Measurements from ENCODE around the gene TTC1. TPM values are rescaled to one million over a fixed set of nuclear protein-coding genes. Genes with fewer than 3 reads are reported as not detected.
A peak's percentile ranks its signal among the peaks of the same experiment; 100 is the strongest.

Gene TTC1
- total and polyA plus RNA-seq, 9 of the 15 experiments (the other 6 are each of a cell fraction or from before 2014, with no cell fraction given), result 51.9 to 173 (median 87.7) TPM

DNA sequence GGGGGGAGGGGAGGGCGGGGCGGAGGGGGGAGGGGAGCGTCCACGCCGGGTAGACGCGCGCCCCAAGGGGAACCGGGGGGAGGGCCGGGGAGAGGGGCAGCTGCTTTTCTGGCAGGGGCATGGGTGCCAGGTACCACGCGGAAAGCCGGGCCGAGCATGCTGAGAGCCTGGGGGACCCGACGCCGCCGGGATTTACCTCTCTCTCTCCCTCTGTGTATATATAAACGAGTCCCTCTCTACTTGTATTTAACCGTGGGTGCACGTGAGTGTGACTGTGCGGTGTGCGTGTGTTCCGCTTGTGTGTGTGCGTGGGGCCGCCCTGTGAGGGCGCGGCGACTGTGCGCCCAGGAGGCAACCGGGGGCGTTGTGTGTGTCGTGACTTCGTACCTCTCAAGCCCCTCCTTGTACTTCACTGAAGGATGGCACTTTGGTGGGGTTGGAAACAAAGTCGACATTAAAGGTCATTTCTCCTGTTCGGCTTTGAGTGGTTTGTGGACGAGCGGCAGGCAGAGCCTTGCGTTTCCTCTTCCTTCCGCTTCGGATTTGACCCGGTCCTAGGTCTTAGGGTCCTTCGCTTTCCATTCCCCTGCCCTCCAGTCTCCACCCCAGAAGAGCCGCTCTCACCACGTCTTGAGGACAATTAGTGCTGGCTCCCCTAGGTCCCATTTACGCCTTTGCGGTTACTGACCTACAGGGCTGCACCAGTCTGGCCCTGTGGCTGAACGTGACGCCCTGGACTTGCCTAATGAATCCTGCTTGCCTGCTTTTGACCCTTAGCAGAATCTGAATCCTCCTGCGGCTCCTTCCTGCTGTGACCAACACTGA is 36.2 kb upstream of the TTC1 start (continued):
- TF ChIP-seq, protein P1, sequence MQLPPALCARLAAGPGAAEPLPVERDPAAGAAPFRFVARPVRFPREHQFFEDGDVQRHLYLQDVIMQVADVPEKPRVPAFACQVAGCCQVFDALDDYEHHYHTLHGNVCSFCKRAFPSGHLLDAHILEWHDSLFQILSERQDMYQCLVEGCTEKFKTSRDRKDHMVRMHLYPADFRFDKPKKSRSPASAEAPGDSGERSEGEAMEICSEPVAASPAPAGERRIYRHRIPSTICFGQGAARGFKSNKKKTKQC (CRISPR knock-in tag; IDR thresholded peaks at IDR 0.05), result no peak
- TF ChIP-seq MED1 (CRISPR knock-in tag; IDR thresholded peaks at IDR 0.05; ENCODE audit: borderline replicate concordance), result no peak
- TF ChIP-seq GTF2F1 (IDR thresholded peaks at IDR 0.05; ENCODE audit: low read depth, low read length), result no peak

DNA sequence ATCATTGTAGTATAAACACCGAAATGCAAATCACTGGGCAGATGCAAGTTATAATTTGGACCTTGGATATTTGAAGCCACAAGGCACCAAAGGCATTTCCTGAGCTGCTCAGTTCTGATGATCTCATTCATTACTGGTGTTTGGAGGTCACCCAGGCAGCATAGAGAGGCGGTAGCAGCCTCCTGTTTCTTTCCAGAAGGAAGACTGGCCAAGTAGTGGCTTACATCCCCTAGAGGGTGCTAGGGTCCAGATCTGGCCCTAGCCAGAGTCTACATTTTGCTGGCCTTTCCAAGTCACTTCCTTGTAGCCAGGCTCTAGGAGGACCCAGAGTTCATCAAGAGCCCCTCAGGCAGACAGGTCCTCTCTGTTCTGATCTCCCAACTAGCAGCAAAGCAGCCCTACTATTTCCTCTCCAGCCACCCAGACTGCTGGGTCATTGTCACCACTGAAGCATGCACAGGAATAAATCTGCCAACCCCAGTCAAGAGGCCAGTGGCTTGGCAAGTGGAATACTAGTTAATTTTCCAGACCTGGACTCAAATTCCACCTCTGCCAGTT is 33.4 kb upstream of the TTC1 start:
- FAIRE-seq, result no peak
- peak in 2 of 4 experiments; percentile 11 to 17 for DNase-seq (ENCODE audit: extremely low read depth in 1 of 4, low spot score in 3 of 4)
- TF ChIP-seq, protein P2, sequence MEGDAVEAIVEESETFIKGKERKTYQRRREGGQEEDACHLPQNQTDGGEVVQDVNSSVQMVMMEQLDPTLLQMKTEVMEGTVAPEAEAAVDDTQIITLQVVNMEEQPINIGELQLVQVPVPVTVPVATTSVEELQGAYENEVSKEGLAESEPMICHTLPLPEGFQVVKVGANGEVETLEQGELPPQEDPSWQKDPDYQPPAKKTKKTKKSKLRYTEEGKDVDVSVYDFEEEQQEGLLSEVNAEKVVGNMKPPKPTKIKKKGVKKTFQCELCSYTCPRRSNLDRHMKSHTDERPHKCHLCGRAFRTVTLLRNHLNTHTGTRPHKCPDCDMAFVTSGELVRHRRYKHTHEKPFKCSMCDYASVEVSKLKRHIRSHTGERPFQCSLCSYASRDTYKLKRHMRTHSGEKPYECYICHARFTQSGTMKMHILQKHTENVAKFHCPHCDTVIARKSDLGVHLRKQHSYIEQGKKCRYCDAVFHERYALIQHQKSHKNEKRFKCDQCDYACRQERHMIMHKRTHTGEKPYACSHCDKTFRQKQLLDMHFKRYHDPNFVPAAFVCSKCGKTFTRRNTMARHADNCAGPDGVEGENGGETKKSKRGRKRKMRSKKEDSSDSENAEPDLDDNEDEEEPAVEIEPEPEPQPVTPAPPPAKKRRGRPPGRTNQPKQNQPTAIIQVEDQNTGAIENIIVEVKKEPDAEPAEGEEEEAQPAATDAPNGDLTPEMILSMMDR (IDR thresholded peaks at IDR 0.05 in 2 of 3, conservative IDR thresholded peaks at IDR 0.05 in 1 of 3; ENCODE audit: insufficient read depth in 2 of 3, low read depth in 1 of 3, low read length in 3 of 3), result peak; percentile 19 to 41 (median 29); a peak in 2 of 6 replicates
- no peak for TF ChIP-seq ZNF24 (IDR thresholded peaks at IDR 0.05)
- peak in 1 of 2 experiments; percentile 39; a peak in 2 of 4 replicates for TF ChIP-seq RAD21 (CRISPR knock-in tag; conservative IDR thresholded peaks at IDR 0.05 in 1 of 2, IDR thresholded peaks at IDR 0.05 in 1 of 2)
- no peak for TF ChIP-seq BDP1 (IDR thresholded peaks at IDR 0.05; ENCODE audit: insufficient read depth, insufficient read length)
- in situ Hi-C loops (cut with MboI), result loop anchor here (10.0 to 25.0 kb wide), 2 partner anchors 531 to 813 kb away; no protein-coding TSS in a partner anchor
- Histone ChIP-seq H3K4me1 (replicated peaks in 1 of 2; ENCODE audit: control insufficient read depth in 2 of 2, insufficient read depth in 2 of 2, low read length in 2 of 2) (peaks cover 0 to 3% of the 10 kb centered on the region in 2 experiments; a peak in 1 of 5 replicates), H3K36me3 (ENCODE audit: control insufficient read depth, insufficient read depth, low read length) (no peaks in the 10 kb centered on the region), H3K4me2 (ENCODE audit: insufficient read depth, low read length) (no peak overlapping the region), H3K27ac (ENCODE audit: extremely low read depth, low read depth, low read length) (no peak overlapping the region), H3K27me3 (ENCODE audit: control insufficient read depth in 2 of 2, insufficient read depth in 2 of 2, low read length in 2 of 2) (peaks cover 22 to 41% of the 10 kb centered on the region in 2 experiments), H2AFZ (ENCODE audit: low read depth, low read length) (no peak overlapping the region), H4K20me1 (replicated peaks; ENCODE audit: control insufficient read depth, insufficient read depth, low read length) (no peaks in the 10 kb centered on the region), H3K4me3 (no peak overlapping the region), H3K9me1 (ENCODE audit: control insufficient read depth, insufficient read depth, low read length) (no peaks in the 10 kb centered on the region), H3K79me2 (ENCODE audit: control insufficient read depth, insufficient read depth, low read length) (no peaks in the 10 kb centered on the region), H3K9me3 (replicated peaks; ENCODE audit: control insufficient read depth, insufficient read depth, low read depth, low read length) (no peaks in the 10 kb centered on the region), H3K9ac (ENCODE audit: insufficient read depth in 1 of 2, low read depth in 2 of 2, low read length in 2 of 2) (no peak overlapping the region)
- 0% methylated on average over 2 of the region's 2 CpGs for WGBS (ENCODE audit: insufficient coverage, low coverage, missing lambda C conversion rate)
- POLR2A ChIA-PET, result no interaction called here
- BruUV-seq (replicated peaks), result no TSS peak
- intact Hi-C loops (cut with micrococcal nuclease), result no loop called here
- ATAC-seq, result peak; percentile 82
- CTCF ChIA-PET (ENCODE audit: low intra/inter-chr PET ratio), result no interaction called here

Data from K562 (cell line).